Measurements from ENCODE around the gene ZNF804A. TPM values are rescaled to one million over a fixed set of nuclear protein-coding genes. Genes with fewer than 3 reads are reported as not detected.

Gene ZNF804A
- total RNA-seq, 1 donor from 2014 or later: 0.32 TPM

- H3K4me2 ChIP-seq (ENCODE audit: low read length): no peak overlapping the region
- no peaks in the 10 kb centered on the region for H3K9me3 Mint-ChIP-seq (ENCODE audit: unreplicated experiment)
- FAIRE-seq: no peak
Observed at GRCh38 chr2:184581391-184581790, 16.9 kb upstream of the ZNF804A start.

GRCh38 chr2:184589261-184589660 lies 9.1 kb upstream of the ZNF804A start:
- Mint-ChIP-seq H3K9me3 (ENCODE audit: unreplicated experiment) (no peaks in the 10 kb centered on the region), H3K36me3 (ENCODE audit: low read depth, unreplicated experiment) (no peaks in the 10 kb centered on the region)

More at GRCh38 chr2:184581391-184581790, 16.9 kb upstream of the ZNF804A start:
- H4K20me1 ChIP-seq (ENCODE audit: insufficient read depth, low read length): no peaks in the 10 kb centered on the region
- TF ChIP-seq EZH2 (IDR thresholded peaks at IDR 0.05; ENCODE audit: insufficient read depth, low read length): no peak
- TF ChIP-seq CTCF (IDR thresholded peaks at IDR 0.05; ENCODE audit: insufficient read depth, low read depth, low read length): no peak
- H3K27ac ChIP-seq (ENCODE audit: low read depth, low read length): no peak overlapping the region
- no peaks in the 10 kb centered on the region for H3K36me3 Mint-ChIP-seq (ENCODE audit: low read depth, unreplicated experiment)
- H3K27me3 ChIP-seq (ENCODE audit: insufficient read depth, low read length): no peaks in the 10 kb centered on the region
- no peaks in the 10 kb centered on the region for H3K4me1 ChIP-seq (ENCODE audit: insufficient read depth, low read length)
- H3K9ac ChIP-seq (ENCODE audit: low read length): no peak overlapping the region
- H3K36me3 ChIP-seq (ENCODE audit: insufficient read depth, low read length): no peaks in the 10 kb centered on the region
- H3K27me3 Mint-ChIP-seq (ENCODE audit: low read depth, unreplicated experiment): no peaks in the 10 kb centered on the region
- H3K4me3 Mint-ChIP-seq (ENCODE audit: unreplicated experiment): no peak overlapping the region
- no peak overlapping the region for H3K27ac Mint-ChIP-seq (ENCODE audit: unreplicated experiment)
- H3K4me3 ChIP-seq (ENCODE audit: insufficient read depth, low read depth, low read length): no peak overlapping the region
- DNase-seq (ENCODE audit: low read depth): no peak
- no peaks in the 10 kb centered on the region for H3K4me1 Mint-ChIP-seq (ENCODE audit: low read depth, unreplicated experiment)
- H3K9me3 ChIP-seq (ENCODE audit: insufficient read depth, low read depth, low read length): no peaks in the 10 kb centered on the region
- no peak overlapping the region for H2AFZ ChIP-seq (ENCODE audit: low read depth, low read length)
- no peaks in the 10 kb centered on the region for H3K79me2 ChIP-seq (ENCODE audit: insufficient read depth, low read length)

More at GRCh38 chr2:184589261-184589660, 9.1 kb upstream of the ZNF804A start:
- Histone ChIP-seq H3K36me3 (ENCODE audit: insufficient read depth, low read length) (no peaks in the 10 kb centered on the region), H4K20me1 (ENCODE audit: insufficient read depth, low read length) (no peaks in the 10 kb centered on the region), H3K9ac (ENCODE audit: low read length) (no peak overlapping the region), H3K79me2 (ENCODE audit: insufficient read depth, low read length) (no peaks in the 10 kb centered on the region), H3K27ac (ENCODE audit: low read depth, low read length) (no peak overlapping the region), H3K4me1 (ENCODE audit: insufficient read depth, low read length) (no peaks in the 10 kb centered on the region), H3K4me2 (ENCODE audit: low read length) (no peak overlapping the region), H3K4me3 (ENCODE audit: insufficient read depth, low read depth, low read length) (no peak overlapping the region), H2AFZ (ENCODE audit: low read depth, low read length) (no peak overlapping the region), H3K9me3 (ENCODE audit: insufficient read depth, low read depth, low read length) (no peaks in the 10 kb centered on the region), H3K27me3 (ENCODE audit: insufficient read depth, low read length) (no peaks in the 10 kb centered on the region)
- no peaks in the 10 kb centered on the region for H3K27me3 Mint-ChIP-seq (ENCODE audit: low read depth, unreplicated experiment)
- H3K27ac Mint-ChIP-seq (ENCODE audit: unreplicated experiment): no peak overlapping the region
- DNase-seq (ENCODE audit: low read depth): no peak
- H3K4me1 Mint-ChIP-seq (ENCODE audit: low read depth, unreplicated experiment): no peaks in the 10 kb centered on the region
- TF ChIP-seq EZH2 (IDR thresholded peaks at IDR 0.05; ENCODE audit: insufficient read depth, low read length) (no peak), CTCF (IDR thresholded peaks at IDR 0.05; ENCODE audit: insufficient read depth, low read depth, low read length) (no peak)
- no peak overlapping the region for H3K4me3 Mint-ChIP-seq (ENCODE audit: unreplicated experiment)
- FAIRE-seq: no peak

All from astrocyte (in vitro differentiated cells and primary cell).